Ovary (tissue), 9 donors: ENCODE data around the gene SMIM14. TPM values are rescaled to one million over a fixed set of nuclear protein-coding genes. Genes with fewer than 3 reads are reported as not detected.
"Not testable (repeated sequence)": the region's sequence is repeated elsewhere in the genome, so short reads cannot be mapped to it uniquely, and the experiment has no call there.

Experiments used
- DNase-seq, 5 donors: peaks; one replicate each; pipeline ENCODE4 v3.0.0-alpha.2; 2019 to 2020
- H3K27ac ChIP-seq, 2 donors: fragments of 200-600 bp; one replicate each; pipeline versions ENCODE4 v1.5.1 to v1.8.0; 2019 to 2022
- H3K27me3 ChIP-seq: fragments of 200-600 bp; one replicate; pipeline ENCODE4 v1.8.0; 2022
- H3K36me3 ChIP-seq: fragments of 200-600 bp; sonication (generic); one replicate; pipeline ENCODE4 v1.5.1; 2019
- H3K4me1 ChIP-seq: one replicate; pipeline ENCODE4 v1.8.1; 2013; ENCODE audit warnings: mild to moderate bottlenecking, moderate library complexity; ENCODE audit not compliant: insufficient read depth
- H3K4me3 ChIP-seq: fragments of 200-600 bp; sonication (generic); one replicate; pipeline ENCODE4 v1.5.1; 2017
- H3K9me3 ChIP-seq, 2 donors: fragments of 200-600 bp in 1 of 2; sonication (generic) in 1 of 2; one replicate each; pipeline versions ENCODE4 v1.5.1 to v1.8.1; 2013 to 2019; ENCODE audit warnings: mild to moderate bottlenecking in 1 of 2, moderate library complexity in 1 of 2
- EP300 ChIP-seq: sonication (generic); formaldehyde crosslinking; IDR thresholded peaks from one replicate; pipeline ENCODE4 v1.6.1; 2017; ENCODE audit warnings: antibody characterized with exemption
- POLR2A ChIP-seq: fragments of 450-650 bp; IDR thresholded peaks from one replicate; pipeline ENCODE4 v1.6.1; 2017; ENCODE audit warnings: antibody characterized with exemption, mild to moderate bottlenecking, moderate library complexity
- WGBS, 3 donors: extraction: QIAGEN DNeasy Blood & Tissue Kit in 1 of 3; methylation state at CpG; one replicate each; pipeline versions ENCODE4 v1.1.5 to v1.1.7; 2013 to 2017; 5-methylcytosine and 5-hydroxymethylcytosine counted together
- intact Hi-C, 4 donors: fragments of 100-400 bp; cut with DNase I; formaldehyde crosslinking; loops; one replicate each; pipeline versions ENCODE4 v1.11.0 to v1.15.1; 2022 to 2023
- polyA plus RNA-seq, 2 donors: library from polyadenylated mRNA; stranded (reverse); fragments of 200-250 nt in 1 of 2; fragments of 350-450 nt in 1 of 2; fragmentation: Illumina TruSeq in 1 of 2; extraction: RNeasy Lipid Tissue Mini Kit (QIAGEN cat#74804) in 1 of 2; gene quantifications; one replicate each; pipeline ENCODE4 v1.2.3, GENCODE V29; 2013 to 2014
- total RNA-seq, 7 donors: library from RNA; depleted of rRNA in 2 of 7; stranded (reverse); fragments of >200 nt in 2 of 7; fragmentation: NEBNext Ultra II Directional in 3 of 7; extraction: Animal tissue kit (Norgen Biotek cat#: 25700) in 3 of 7; gene quantifications; one replicate each; pipeline versions ENCODE4 v1.1.0 to v1.2.4, GENCODE V29; 2016 to 2023
- TF ChIP-seq, protein P1 (sequence below), 3 donors: fragments of 450-650 bp in 2 of 3; fragments of 200-600 bp in 1 of 3; IDR thresholded peaks; one replicate each; pipeline versions ENCODE4 v1.5.1 to v1.8.0; 2016 to 2022; ENCODE audit warnings: antibody characterized with exemption in 3 of 3, mild to moderate bottlenecking in 1 of 3
- donor health status: DM: no; HTN: no; CAD: no; lungs with moderate emphysema.
- donor health status: DM: no; HTN: no; CAD: no.
- donor health status: Bipolar disorder and iron deficiency.
- donor health status: DM: yes; HTN: yes; CAD: no.
- donor health status: DM: no; HTN: no; CAD: no.
- donor health status: DM: yes; HTN: yes; CAD: no.

Gene SMIM14
- total and polyA plus RNA-seq, 9 donors, result 18.8 to 83.6 (median 56.9) TPM

- H3K4me3 ChIP-seq, result no peak overlapping the region
- DNase-seq, result no peak
- H3K27me3 ChIP-seq, result no peaks in the 10 kb centered on the region
- H3K9me3 ChIP-seq, result no peaks in the 10 kb centered on the region
- TF ChIP-seq EP300 (no peak), POLR2A (no peak)
- TF ChIP-seq, protein P1, sequence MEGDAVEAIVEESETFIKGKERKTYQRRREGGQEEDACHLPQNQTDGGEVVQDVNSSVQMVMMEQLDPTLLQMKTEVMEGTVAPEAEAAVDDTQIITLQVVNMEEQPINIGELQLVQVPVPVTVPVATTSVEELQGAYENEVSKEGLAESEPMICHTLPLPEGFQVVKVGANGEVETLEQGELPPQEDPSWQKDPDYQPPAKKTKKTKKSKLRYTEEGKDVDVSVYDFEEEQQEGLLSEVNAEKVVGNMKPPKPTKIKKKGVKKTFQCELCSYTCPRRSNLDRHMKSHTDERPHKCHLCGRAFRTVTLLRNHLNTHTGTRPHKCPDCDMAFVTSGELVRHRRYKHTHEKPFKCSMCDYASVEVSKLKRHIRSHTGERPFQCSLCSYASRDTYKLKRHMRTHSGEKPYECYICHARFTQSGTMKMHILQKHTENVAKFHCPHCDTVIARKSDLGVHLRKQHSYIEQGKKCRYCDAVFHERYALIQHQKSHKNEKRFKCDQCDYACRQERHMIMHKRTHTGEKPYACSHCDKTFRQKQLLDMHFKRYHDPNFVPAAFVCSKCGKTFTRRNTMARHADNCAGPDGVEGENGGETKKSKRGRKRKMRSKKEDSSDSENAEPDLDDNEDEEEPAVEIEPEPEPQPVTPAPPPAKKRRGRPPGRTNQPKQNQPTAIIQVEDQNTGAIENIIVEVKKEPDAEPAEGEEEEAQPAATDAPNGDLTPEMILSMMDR (IDR thresholded peaks at IDR 0.05), result no peak
- H3K36me3 ChIP-seq, result no peaks in the 10 kb centered on the region
- intact Hi-C loops, result no loop called here
- H3K4me1 ChIP-seq, result peaks cover 11% of the 10 kb centered on the region
- no peak overlapping the region for H3K27ac ChIP-seq
- WGBS, 3 donors, result 64 to 87% (median 86%) methylated on average over 2 of the region's 2 CpGs
Observed at GRCh38 chr4:39617534-39617933, 21.1 kb downstream of the SMIM14 start.

- 26 to 38% (median 28%) methylated on average over 1 of the region's 1 CpG for WGBS, 3 donors
- no peaks in the 10 kb centered on the region for H3K9me3 ChIP-seq
- no peaks in the 10 kb centered on the region for H3K36me3 ChIP-seq
- peaks cover 8% of the 10 kb centered on the region for H3K4me1 ChIP-seq
- H3K27ac ChIP-seq, result no peak overlapping the region
- DNase-seq, result no peak
- intact Hi-C loops, result no loop called here
- no peaks in the 10 kb centered on the region for H3K27me3 ChIP-seq
- no peak for TF ChIP-seq POLR2A
- no peak for TF ChIP-seq EP300
- TF ChIP-seq, protein P1 (IDR thresholded peaks at IDR 0.05), result no peak
- H3K4me3 ChIP-seq, result no peak overlapping the region
Observed at GRCh38 chr4:39616651-39617050, 22.0 kb downstream of the SMIM14 start.

DNA sequence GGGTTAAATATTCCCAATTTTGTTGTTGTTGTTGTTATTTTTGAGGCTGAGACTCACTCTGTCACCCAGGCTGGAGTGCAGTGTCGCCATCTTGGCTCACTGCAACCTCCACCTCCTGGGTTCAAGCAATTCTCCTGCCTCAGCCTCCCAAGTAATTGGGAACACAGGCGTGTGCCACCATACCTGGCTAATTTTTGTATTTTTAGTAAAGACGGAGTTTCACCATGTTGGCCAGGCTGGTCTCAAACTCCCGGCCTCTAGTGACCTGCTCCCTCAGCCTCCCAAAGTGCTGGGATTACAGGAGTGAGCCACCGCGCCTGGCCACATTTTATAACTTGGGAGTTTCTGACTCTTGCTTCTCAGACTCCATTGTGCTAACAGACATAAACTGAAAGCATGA, 22.6 kb downstream of the SMIM14 start:
- H3K4me1 ChIP-seq, H3K27me3 ChIP-seq, H3K36me3 ChIP-seq, H3K27ac ChIP-seq, DNase-seq, intact Hi-C loops, H3K9me3 ChIP-seq, H3K4me3 ChIP-seq: not testable (repeated sequence)
- 88 to 94% (median 92%) methylated on average over 6 of the region's 6 CpGs for WGBS, 3 donors

GRCh38 chr4:39614487-39615162, 24.0 kb downstream of the SMIM14 start:
- H3K4me3 ChIP-seq, result no peak overlapping the region
- H3K4me1 ChIP-seq, result peaks cover 6% of the 10 kb centered on the region
- 78 to 86% (median 84%) methylated on average over 3 of the region's 3 CpGs for WGBS, 3 donors

More at GRCh38 chr4:39614487-39615162, 24.0 kb downstream of the SMIM14 start:
- no peaks in the 10 kb centered on the region for H3K27me3 ChIP-seq
- no peak for TF ChIP-seq EP300
- TF ChIP-seq POLR2A, result no peak
- TF ChIP-seq, protein P1 (IDR thresholded peaks at IDR 0.05), result no peak
- H3K27ac ChIP-seq, result no peak overlapping the region
- H3K9me3 ChIP-seq, result no peaks in the 10 kb centered on the region
- intact Hi-C loops, result no loop called here
- DNase-seq, result no peak
- no peaks in the 10 kb centered on the region for H3K36me3 ChIP-seq
